GM08714 (cell line): Measurements from ENCODE around the gene ERCC4.
"Not testable (repeated sequence)": the region's sequence is repeated elsewhere in the genome, so short reads cannot be mapped to it uniquely, and the experiment has no call there.

Source experiments
- H3K4me3 ChIP-seq: fragments of 200-500 bp; sonication (Bioruptor generic); 2 replicates; pipeline ENCODE4 v1.5.1; 2014; ENCODE audit warnings: mild to moderate bottlenecking, low read length, inconsistent platforms
- ZNF274 ChIP-seq: IDR thresholded peaks from 2 replicates; pipeline ENCODE4 v1.6.1; 2012; ENCODE audit warnings: mild to moderate bottlenecking, low read depth, low read length

ERCC4 gene

GRCh38 chr16:13902677-13903076 lies 17.3 kb upstream of the ERCC4 start:
- H3K4me3 ChIP-seq, result no peak overlapping the region
- TF ChIP-seq ZNF274, result no peak

GRCh38 chr16:13904179-13904691 lies 15.7 kb upstream of the ERCC4 start:
- H3K4me3 ChIP-seq, result no peak overlapping the region
- no peak for TF ChIP-seq ZNF274

GRCh38 chr16:13904822-13905221 lies 15.1 kb upstream of the ERCC4 start:
- not testable (repeated sequence) for H3K4me3 ChIP-seq

- TF ChIP-seq ZNF274, result no peak
Measured at GRCh38 chr16:13906168-13907089, 13.5 kb upstream of the ERCC4 start.

GRCh38 chr16:13907431-13907830 lies 12.5 kb upstream of the ERCC4 start:
- no peak overlapping the region for H3K4me3 ChIP-seq
- TF ChIP-seq ZNF274, result no peak

More at GRCh38 chr16:13906168-13907089, 13.5 kb upstream of the ERCC4 start:
- H3K4me3 ChIP-seq, result no peak overlapping the region; the same call in 1 of the 2 replicates

- no peak overlapping the region for H3K4me3 ChIP-seq
- TF ChIP-seq ZNF274, result no peak
Measured at GRCh38 chr16:13909069-13909468, 10.9 kb upstream of the ERCC4 start.

GRCh38 chr16:13909872-13910303 lies 10.1 kb upstream of the ERCC4 start:
- H3K4me3 ChIP-seq, result no peak overlapping the region
- TF ChIP-seq ZNF274, result no peak

- no peak for TF ChIP-seq ZNF274
Measured at GRCh38 chr16:13911306-13911705, 8.6 kb upstream of the ERCC4 start.

GRCh38 chr16:13911871-13912270 lies 8.1 kb upstream of the ERCC4 start:
- no peak overlapping the region for H3K4me3 ChIP-seq
- no peak for TF ChIP-seq ZNF274

More at GRCh38 chr16:13911306-13911705, 8.6 kb upstream of the ERCC4 start:
- no peak overlapping the region for H3K4me3 ChIP-seq

GRCh38 chr16:13912891-13913290 lies 7.1 kb upstream of the ERCC4 start:
- TF ChIP-seq ZNF274, result no peak
- no peak overlapping the region for H3K4me3 ChIP-seq

- no peak overlapping the region for H3K4me3 ChIP-seq
- no peak for TF ChIP-seq ZNF274
Measured at GRCh38 chr16:13913374-13914292, 6.3 kb upstream of the ERCC4 start.

- TF ChIP-seq ZNF274, result no peak
- H3K4me3 ChIP-seq, result no peak overlapping the region
Measured at GRCh38 chr16:13915033-13915635, 4.8 kb upstream of the ERCC4 start.

- peak overlapping the region; percentile 40; the same call in 1 of the 2 replicates for H3K4me3 ChIP-seq
- no peak for TF ChIP-seq ZNF274
Measured at GRCh38 chr16:13919330-13919682, 648 bp upstream of the ERCC4 start.

- no peak for TF ChIP-seq ZNF274
Measured at GRCh38 chr16:13920510-13920818, 510 bp downstream of the ERCC4 start.

More at GRCh38 chr16:13920510-13920818, 510 bp downstream of the ERCC4 start:
- peak overlapping the region; percentile 66 for H3K4me3 ChIP-seq
